ENCODE measurements around the gene NCBP2L. TPM values are rescaled to one million over a fixed set of nuclear protein-coding genes. Genes with fewer than 3 reads are reported as not detected.

NCBP2L gene
- total and polyA plus RNA-seq, 2 experiments from 2014 or later, result not detected

DNA sequence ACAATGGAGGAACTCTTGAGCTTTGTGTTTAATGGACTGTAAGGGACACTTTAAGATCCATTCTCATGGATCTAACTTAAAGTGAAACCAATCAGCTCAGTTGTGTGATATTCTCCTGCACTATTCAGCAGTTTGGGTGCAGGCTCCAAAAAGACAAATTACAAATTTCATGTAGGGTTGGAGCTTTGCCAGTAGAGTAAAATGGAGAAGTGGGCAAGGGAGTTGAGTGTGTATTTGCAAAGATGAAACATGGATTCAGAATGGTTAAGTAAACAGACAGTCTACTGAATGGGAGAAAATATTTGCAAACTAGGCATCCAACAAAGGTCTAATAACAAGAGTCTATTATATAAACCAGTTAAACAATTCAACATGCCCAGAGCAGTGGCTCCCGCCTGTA is 26.9 kb downstream of the NCBP2L start:
- Mint-ChIP-seq H3K4me3 (no peak overlapping the region), H3K27me3 (ENCODE audit: insufficient read depth, low read depth, poor library complexity) (peaks cover 2% of the 10 kb centered on the region), H3K36me3 (ENCODE audit: low read depth) (no peaks in the 10 kb centered on the region), H3K4me1 (peaks cover 2% of the 10 kb centered on the region; the same call in 1 of the 3 replicates), H3K27ac (no peak overlapping the region), H3K9me3 (peaks cover 3% of the 10 kb centered on the region; the same call in 1 of the 3 replicates)
- DNase-seq (ENCODE audit: low spot score), result no peak
- Histone ChIP-seq H3K4me1 (ENCODE audit: insufficient read depth) (no peaks in the 10 kb centered on the region), H3K4me3 (no peak overlapping the region), H3K4me2 (no peak overlapping the region), H3K36me3 (ENCODE audit: insufficient read depth) (no peaks in the 10 kb centered on the region), H3K27ac (ENCODE audit: low read depth) (no peak overlapping the region), H3K9me2 (ENCODE audit: insufficient read depth) (no peaks in the 10 kb centered on the region), H2AFZ (no peak overlapping the region), H3K27me3 (ENCODE audit: insufficient read depth) (no peaks in the 10 kb centered on the region), H3F3A (replicated peaks; ENCODE audit: low read depth) (no peaks in the 10 kb centered on the region), H4K20me1 (replicated peaks; ENCODE audit: insufficient read depth) (no peaks in the 10 kb centered on the region), H3K79me2 (replicated peaks; ENCODE audit: insufficient read depth) (no peaks in the 10 kb centered on the region)
- TF ChIP-seq ZNF114 (CRISPR knock-in tag; IDR thresholded peaks at IDR 0.05), result no peak
- TF ChIP-seq, protein P1, sequence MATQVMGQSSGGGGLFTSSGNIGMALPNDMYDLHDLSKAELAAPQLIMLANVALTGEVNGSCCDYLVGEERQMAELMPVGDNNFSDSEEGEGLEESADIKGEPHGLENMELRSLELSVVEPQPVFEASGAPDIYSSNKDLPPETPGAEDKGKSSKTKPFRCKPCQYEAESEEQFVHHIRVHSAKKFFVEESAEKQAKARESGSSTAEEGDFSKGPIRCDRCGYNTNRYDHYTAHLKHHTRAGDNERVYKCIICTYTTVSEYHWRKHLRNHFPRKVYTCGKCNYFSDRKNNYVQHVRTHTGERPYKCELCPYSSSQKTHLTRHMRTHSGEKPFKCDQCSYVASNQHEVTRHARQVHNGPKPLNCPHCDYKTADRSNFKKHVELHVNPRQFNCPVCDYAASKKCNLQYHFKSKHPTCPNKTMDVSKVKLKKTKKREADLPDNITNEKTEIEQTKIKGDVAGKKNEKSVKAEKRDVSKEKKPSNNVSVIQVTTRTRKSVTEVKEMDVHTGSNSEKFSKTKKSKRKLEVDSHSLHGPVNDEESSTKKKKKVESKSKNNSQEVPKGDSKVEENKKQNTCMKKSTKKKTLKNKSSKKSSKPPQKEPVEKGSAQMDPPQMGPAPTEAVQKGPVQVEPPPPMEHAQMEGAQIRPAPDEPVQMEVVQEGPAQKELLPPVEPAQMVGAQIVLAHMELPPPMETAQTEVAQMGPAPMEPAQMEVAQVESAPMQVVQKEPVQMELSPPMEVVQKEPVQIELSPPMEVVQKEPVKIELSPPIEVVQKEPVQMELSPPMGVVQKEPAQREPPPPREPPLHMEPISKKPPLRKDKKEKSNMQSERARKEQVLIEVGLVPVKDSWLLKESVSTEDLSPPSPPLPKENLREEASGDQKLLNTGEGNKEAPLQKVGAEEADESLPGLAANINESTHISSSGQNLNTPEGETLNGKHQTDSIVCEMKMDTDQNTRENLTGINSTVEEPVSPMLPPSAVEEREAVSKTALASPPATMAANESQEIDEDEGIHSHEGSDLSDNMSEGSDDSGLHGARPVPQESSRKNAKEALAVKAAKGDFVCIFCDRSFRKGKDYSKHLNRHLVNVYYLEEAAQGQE (IDR thresholded peaks at IDR 0.05; ENCODE audit: unreplicated experiment), result no peak
- TF ChIP-seq JUNB (IDR thresholded peaks at IDR 0.05; ENCODE audit: unreplicated experiment), result no peak
- no peak for TF ChIP-seq CREB1 (CRISPR knock-in tag; IDR thresholded peaks at IDR 0.05; ENCODE audit: low read depth)
- no peak for TF ChIP-seq NANOG (IDR thresholded peaks at IDR 0.05; ENCODE audit: borderline replicate concordance)
- no peak for TF ChIP-seq ZNF462 (CRISPR knock-in tag; IDR thresholded peaks at IDR 0.05)
- no peak for TF ChIP-seq ZNF331 (CRISPR knock-in tag; IDR thresholded peaks at IDR 0.05; ENCODE audit: low read depth)
- TF ChIP-seq POLR2AphosphoS5 (IDR thresholded peaks at IDR 0.05; ENCODE audit: low read depth), result no peak
- TF ChIP-seq EZH2 (IDR thresholded peaks at IDR 0.05; ENCODE audit: low read depth, unreplicated experiment), result no peak
- TF ChIP-seq, protein P2, sequence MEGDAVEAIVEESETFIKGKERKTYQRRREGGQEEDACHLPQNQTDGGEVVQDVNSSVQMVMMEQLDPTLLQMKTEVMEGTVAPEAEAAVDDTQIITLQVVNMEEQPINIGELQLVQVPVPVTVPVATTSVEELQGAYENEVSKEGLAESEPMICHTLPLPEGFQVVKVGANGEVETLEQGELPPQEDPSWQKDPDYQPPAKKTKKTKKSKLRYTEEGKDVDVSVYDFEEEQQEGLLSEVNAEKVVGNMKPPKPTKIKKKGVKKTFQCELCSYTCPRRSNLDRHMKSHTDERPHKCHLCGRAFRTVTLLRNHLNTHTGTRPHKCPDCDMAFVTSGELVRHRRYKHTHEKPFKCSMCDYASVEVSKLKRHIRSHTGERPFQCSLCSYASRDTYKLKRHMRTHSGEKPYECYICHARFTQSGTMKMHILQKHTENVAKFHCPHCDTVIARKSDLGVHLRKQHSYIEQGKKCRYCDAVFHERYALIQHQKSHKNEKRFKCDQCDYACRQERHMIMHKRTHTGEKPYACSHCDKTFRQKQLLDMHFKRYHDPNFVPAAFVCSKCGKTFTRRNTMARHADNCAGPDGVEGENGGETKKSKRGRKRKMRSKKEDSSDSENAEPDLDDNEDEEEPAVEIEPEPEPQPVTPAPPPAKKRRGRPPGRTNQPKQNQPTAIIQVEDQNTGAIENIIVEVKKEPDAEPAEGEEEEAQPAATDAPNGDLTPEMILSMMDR (conservative IDR thresholded peaks at IDR 0.05; ENCODE audit: low read depth in 2 of 2), result no peak
- no peak for TF ChIP-seq STAT1 (IDR thresholded peaks at IDR 0.05; ENCODE audit: unreplicated experiment)
- no peak for TF ChIP-seq EZH2phosphoT487 (IDR thresholded peaks at IDR 0.05; ENCODE audit: unreplicated experiment)
- no peak for TF ChIP-seq ETS1 (IDR thresholded peaks at IDR 0.05)
- ATAC-seq, result no peak

All from GM23338 (cell line).